GM18511 (cell line): ENCODE data around the gene RNF220.

Source experiments
- ATAC-seq: cut with Tn5 transposase; IDR thresholded peaks from one replicate; pipeline ENCODE4 v1.9.1; 2021; ENCODE audit warnings: mild to moderate bottlenecking, moderate library complexity; ENCODE audit not compliant: unreplicated experiment

The RNF220 gene

GRCh38 chr1:44425341-44426082 lies 20.5 kb downstream of the RNF220 start:
- no peak for ATAC-seq

- no peak for ATAC-seq
Observed at GRCh38 chr1:44431861-44432260, 26.8 kb downstream of the RNF220 start.

- no peak for ATAC-seq
Observed at GRCh38 chr1:44433209-44433608, 28.2 kb downstream of the RNF220 start.

- ATAC-seq = no peak
Observed at GRCh38 chr1:44436401-44437106, 31.5 kb downstream of the RNF220 start.

- no peak for ATAC-seq
Observed at GRCh38 chr1:44437107-44437716, 32.2 kb downstream of the RNF220 start.

- no peak for ATAC-seq
Observed at GRCh38 chr1:44442791-44443190, 37.7 kb downstream of the RNF220 start.

- no peak for ATAC-seq
Observed at GRCh38 chr1:44447051-44447810, 42.2 kb downstream of the RNF220 start.

GRCh38 chr1:44453798-44454349 lies 48.8 kb downstream of the RNF220 start:
- ATAC-seq = no peak

- no peak for ATAC-seq
Observed at GRCh38 chr1:44454704-44455103, 49.6 kb downstream of the RNF220 start.

- ATAC-seq = no peak
Observed at GRCh38 chr1:44460107-44460882, 55.2 kb downstream of the RNF220 start.

- ATAC-seq = no peak
Observed at GRCh38 chr1:44464361-44464760, 59.3 kb downstream of the RNF220 start.

- ATAC-seq = no peak
Observed at GRCh38 chr1:44467566-44467965, 62.5 kb downstream of the RNF220 start.

- ATAC-seq = no peak
Observed at GRCh38 chr1:44471911-44472453, 66.9 kb downstream of the RNF220 start.

- no peak for ATAC-seq
Observed at GRCh38 chr1:44472620-44473525, 67.8 kb downstream of the RNF220 start.

GRCh38 chr1:44476891-44477290 lies 71.8 kb downstream of the RNF220 start:
- no peak for ATAC-seq

GRCh38 chr1:44481701-44482100 lies 76.6 kb downstream of the RNF220 start:
- ATAC-seq = no peak

GRCh38 chr1:44483089-44483874 lies 78.2 kb downstream of the RNF220 start:
- ATAC-seq = no peak

- no peak for ATAC-seq
Observed at GRCh38 chr1:44484155-44484688, 79.2 kb downstream of the RNF220 start.
